GM21381 (cell line): ENCODE data around the gene ABHD11.
"Not testable (repeated sequence)": the region's sequence is repeated elsewhere in the genome, so short reads cannot be mapped to it uniquely, and the experiment has no call there.

Experiments used
- ATAC-seq: cut with Tn5 transposase; IDR thresholded peaks from one replicate; pipeline ENCODE4 v1.9.1; 2021; ENCODE audit warnings: mild to moderate bottlenecking, moderate library complexity; ENCODE audit not compliant: unreplicated experiment

The ABHD11 gene

DNA sequence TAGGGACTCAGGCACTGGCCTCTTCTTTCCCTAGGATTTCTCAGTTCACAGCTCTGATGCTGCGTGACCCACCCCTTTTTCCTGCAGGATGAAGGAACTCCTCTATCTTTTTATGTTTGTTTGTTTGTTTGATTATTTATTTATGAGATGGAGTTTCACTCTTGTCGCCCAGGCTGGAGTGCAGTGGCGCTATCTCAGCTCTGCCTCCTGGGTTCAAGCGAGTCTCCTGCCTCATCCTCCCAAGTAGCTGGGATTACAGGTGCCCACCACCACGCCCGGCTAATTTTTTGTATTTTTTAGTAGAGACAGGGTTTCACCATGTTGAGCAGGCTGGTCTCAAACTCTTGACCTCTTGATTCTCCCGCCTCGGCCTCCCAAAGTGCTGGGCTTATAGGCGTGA lies 18.2 kb downstream of the ABHD11 start:
- ATAC-seq = not testable (repeated sequence)

GRCh38 chr7:73719806-73720169 lies 18.8 kb downstream of the ABHD11 start:
- ATAC-seq = peak; percentile 8

GRCh38 chr7:73718905-73719805 lies 19.4 kb downstream of the ABHD11 start, which contains the start of gene STX1A:
STX1A (minus strand) TSS chr7:73719669; CDS start chr7:73719631, 38 bp downstream.
- ATAC-seq = peak; percentile 63

DNA sequence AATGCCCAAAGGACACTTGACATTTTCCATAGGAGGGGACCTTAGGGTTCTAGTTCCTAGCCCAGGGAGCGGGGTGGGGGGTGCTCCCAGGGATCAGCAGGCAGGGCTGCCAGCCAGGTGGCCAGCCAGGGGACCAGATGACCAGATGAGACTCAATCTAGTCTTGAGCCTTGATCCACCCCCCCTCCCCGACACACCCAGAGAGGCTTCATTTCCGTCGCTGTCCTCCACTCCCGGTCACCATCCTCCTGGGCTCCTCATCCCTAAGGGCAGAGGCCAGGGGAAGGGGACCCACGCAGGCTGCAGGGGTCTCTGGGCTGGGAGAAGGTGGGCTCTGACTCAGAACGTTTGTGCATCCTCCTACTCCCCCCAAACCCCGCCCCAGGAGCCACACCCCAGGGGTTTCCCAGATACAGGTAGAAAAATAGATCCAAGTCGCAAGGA lies 20.1 kb downstream of the ABHD11 start:
- no peak for ATAC-seq

DNA sequence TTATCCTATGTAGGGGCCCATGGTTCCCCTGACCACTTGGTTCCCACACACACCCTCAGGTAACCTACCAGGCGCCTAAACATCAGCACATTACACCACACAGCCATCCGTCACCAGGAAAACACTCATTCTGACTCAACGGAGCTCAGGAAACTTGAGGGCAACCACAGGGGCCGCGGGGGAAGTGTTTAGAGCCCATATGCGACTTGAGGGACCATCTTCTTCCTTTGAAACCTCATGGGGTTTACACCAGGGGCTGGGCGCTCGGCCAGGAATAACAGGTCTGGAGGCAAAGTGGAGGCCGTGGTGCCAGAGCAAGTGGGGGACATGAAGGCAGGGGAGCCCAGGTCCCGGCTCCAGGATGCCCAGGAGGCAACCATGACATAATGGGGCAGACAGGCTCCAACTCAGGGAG lies 20.6 kb downstream of the ABHD11 start:
- ATAC-seq = no peak

GRCh38 chr7:73717025-73717807 lies 21.4 kb downstream of the ABHD11 start:
- ATAC-seq = no peak

DNA sequence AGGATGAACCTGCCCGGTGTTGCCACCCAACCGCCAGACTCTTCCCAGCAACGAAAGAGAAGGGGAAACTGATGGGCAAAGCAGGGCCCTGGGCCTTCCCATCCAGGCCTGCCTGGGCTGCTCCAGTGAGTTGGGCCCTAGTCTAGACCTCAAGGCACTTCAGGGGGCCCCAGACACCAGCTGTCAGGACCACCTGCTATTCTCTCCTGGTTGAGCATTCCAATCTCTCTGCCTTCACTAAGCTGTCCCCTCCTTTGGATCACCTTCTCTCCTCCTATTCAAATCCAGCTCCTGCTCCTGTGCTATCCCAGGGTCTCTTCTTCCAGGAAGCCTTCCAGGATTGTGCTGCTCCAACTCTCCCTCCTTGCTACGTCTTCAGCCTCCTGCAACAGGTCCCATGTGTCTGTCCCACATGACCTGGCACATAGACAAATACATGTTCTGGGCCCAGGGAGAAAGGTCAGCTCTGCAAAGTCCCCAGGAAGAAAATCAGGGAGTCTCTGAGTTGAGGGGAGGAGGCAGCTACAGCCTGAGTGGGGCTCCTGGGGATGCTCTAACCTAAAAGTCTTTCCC lies 22.2 kb downstream of the ABHD11 start:
- no peak for ATAC-seq

- ATAC-seq = no peak
Observed at GRCh38 chr7:73715648-73716317, 22.8 kb downstream of the ABHD11 start.

DNA sequence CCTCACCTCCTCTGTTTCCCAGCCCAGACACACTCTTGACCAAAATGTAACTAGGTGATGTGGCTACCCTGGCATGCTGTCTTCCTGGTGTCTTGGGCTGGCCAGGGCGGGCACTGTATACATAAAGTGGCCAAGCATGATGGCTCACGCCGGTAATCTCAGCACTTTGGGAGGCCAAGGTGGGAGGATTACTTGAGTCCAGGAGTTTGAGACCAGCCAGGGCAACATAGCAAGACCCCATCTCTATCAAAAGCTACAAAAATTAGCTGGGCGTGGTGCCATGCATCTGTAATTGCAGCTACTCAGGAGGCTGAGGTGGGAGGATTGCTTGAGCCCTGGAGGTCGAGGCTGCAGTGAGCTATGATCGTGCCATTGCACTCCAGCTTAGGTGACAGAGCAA lies 25.3 kb downstream of the ABHD11 start:
- not testable (repeated sequence) for ATAC-seq

GRCh38 chr7:73712773-73713172 lies 25.8 kb downstream of the ABHD11 start:
- ATAC-seq = no peak

GRCh38 chr7:73708961-73709549 lies 29.5 kb downstream of the ABHD11 start:
- no peak for ATAC-seq

GRCh38 chr7:73707045-73707631 lies 31.5 kb downstream of the ABHD11 start:
- ATAC-seq = no peak

DNA sequence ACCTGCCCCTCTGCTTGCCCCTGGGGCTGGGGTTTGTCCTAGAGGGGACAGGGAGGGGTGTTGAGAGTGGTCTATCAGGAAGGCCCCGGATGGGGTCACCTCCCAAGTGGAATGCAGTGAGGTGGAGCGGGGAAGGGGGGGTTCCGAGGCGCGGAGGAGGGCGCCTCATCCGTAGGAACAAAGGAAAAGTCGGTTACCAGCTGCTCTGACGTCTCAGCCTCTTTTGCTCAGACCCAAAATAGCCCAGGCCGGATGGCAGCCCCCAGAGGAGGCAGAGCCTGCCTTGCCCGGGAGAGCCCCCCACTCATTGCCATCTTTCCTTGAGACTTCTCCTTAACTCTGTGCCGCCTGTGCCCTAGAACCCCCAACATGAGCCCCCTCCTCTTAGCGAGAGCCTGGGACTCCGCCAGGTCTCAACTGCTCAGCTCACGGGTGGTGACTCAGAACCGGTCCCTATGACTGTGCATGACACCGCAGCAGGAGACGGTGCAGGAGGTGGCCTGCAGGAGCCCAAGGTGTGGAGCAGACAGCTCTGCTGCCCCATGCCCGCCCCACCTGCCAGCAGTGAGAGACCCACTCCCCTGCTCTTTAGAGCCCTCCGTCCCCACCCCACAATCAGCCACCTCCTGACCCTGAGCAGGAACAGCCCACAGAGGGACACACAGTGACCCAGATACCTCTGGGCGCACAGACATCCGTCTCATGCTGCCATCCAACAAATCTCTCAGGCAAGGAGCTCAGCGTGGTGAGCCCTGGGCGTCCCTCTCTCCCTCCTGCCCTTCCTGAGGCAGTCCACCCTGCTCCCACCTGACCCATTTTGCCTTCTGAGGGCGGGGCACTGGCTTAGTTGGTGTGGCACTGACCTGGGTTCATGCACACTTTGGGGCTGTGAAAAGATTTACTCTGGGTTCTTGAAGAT lies 32.2 kb downstream of the ABHD11 start:
- no peak for ATAC-seq

GRCh38 chr7:73705551-73705920 lies 33.1 kb downstream of the ABHD11 start:
- ATAC-seq = no peak

DNA sequence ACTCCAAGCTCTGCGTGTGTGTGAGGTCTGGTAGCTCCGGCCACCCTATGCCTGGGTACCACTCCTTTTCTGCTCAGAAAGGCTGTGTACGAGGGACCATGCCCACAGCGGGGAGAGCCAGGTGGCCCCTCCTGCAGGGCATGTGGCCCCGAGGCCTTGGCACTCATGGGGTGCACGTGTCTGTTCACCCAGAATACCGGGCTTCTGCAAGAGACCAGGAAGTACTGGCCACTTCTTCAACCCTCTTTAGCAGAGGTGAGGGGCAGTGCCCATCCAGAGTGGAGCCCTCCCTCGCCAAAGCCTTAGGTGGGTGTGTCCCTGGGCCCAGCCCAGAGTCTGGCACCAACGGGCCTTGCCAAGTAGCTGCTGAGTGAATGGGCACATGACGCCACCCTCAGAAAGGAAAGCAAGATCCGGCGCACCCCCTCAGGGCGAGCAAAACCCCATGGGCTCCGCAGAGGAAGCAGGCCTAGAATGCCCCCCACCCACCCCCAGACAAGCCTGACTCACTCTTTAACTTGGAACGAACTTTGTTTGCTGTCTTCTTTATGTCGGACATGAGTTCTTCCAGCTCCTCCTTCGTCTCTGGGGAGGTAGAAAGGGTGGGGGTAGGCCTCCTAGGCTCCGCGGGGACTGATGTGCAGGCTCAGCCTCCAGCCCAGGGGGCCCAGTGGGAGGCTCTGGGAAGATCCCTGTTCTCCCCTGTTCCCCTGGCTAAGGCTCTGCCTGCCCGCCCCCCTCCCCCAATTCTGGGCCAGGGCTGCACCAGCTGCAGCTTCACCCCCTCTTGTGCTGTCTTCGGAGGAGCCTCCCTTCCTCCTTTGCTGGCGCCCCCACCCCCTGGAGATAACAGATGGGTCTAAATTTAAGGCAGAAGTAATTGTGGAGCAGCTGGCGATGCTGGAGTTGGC lies 33.7 kb downstream of the ABHD11 start:
- no peak for ATAC-seq

GRCh38 chr7:73703757-73704639 lies 34.6 kb downstream of the ABHD11 start:
- ATAC-seq = no peak

DNA sequence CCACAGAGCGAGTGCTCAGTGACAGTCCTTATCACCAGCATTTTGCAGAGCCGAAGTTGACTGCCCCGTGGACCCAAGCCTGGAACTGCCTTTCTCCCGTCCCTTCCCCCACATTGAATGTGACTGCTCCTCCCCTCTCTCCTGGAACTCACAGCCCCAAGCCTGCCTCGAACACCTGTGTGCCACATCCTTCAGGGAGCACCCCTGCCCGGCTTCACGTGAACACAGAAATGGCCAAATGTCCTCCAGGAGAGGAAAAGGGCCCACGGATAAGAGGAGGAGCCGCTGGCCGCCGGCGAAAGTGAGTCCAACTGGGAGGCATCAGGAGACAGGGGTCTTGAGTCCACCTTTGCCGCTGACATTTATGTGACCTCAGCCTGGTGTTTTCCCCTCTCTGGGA lies 35.4 kb downstream of the ABHD11 start:
- ATAC-seq = no peak
